Measurements from ENCODE around the gene C17orf50. TPM values are rescaled to one million over a fixed set of nuclear protein-coding genes. Genes with fewer than 3 reads are reported as not detected.

Gene C17orf50
- total and polyA plus RNA-seq, 5 donors from 2014 or later: not detected

- Histone ChIP-seq H3K27ac (ENCODE audit: insufficient read depth, low read length, poor library complexity, severe bottlenecking) (no peak overlapping the region), H3K4me1 (ENCODE audit: control insufficient read depth, insufficient read depth, low read length, poor library complexity, severe bottlenecking) (peaks cover 7% of the 10 kb centered on the region), H3K9me3 (ENCODE audit: control insufficient read depth in 2 of 2, low read length in 2 of 2) (no peaks in the 10 kb centered on the region), H3K4me3 (ENCODE audit: low read depth, low read length) (no peak overlapping the region), H3K36me3 (ENCODE audit: control insufficient read depth, insufficient read depth, low read length) (peaks cover 14% of the 10 kb centered on the region), H3K27me3 (ENCODE audit: control insufficient read depth, insufficient read depth, low read length) (no peaks in the 10 kb centered on the region)
- H3K27me3 Mint-ChIP-seq: peaks cover 19% of the 10 kb centered on the region
- peaks cover 7 to 28% (median 11%) of the 10 kb centered on the region in 4 donors for H3K4me1 Mint-ChIP-seq
- ATAC-seq (ENCODE audit: low read depth in 2 of 2): no peak
- peak overlapping the region; percentile 56 to 71 (median 67) for H3K27ac Mint-ChIP-seq
- DNase-seq: no peak
- H3K9me3 Mint-ChIP-seq: no peaks in the 10 kb centered on the region
- H3K36me3 Mint-ChIP-seq: peaks cover 26% of the 10 kb centered on the region
- peak overlapping the region in 3 of 4 donors; percentile 62 to 81 (median 62) for H3K4me3 Mint-ChIP-seq
These were observed 30.2 kb upstream of the C17orf50 start for GRCh38 chr17:35730400-35731005.

- peaks cover 7 to 28% (median 11%) of the 10 kb centered on the region in 4 donors for H3K4me1 Mint-ChIP-seq
- Histone ChIP-seq H3K27me3 (ENCODE audit: control insufficient read depth, insufficient read depth, low read length) (no peaks in the 10 kb centered on the region), H3K36me3 (ENCODE audit: control insufficient read depth, insufficient read depth, low read length) (peaks cover 9% of the 10 kb centered on the region), H3K9me3 (ENCODE audit: control insufficient read depth in 2 of 2, low read length in 2 of 2) (no peaks in the 10 kb centered on the region), H3K27ac (ENCODE audit: insufficient read depth, low read length, poor library complexity, severe bottlenecking) (no peak within 1 kb of the TSS), H3K4me3 (ENCODE audit: low read depth, low read length) (peak within 1 kb of the TSS; percentile 57), H3K4me1 (ENCODE audit: control insufficient read depth, insufficient read depth, low read length, poor library complexity, severe bottlenecking) (peaks cover 7% of the 10 kb centered on the region)
- H3K4me3 Mint-ChIP-seq: peak within 1 kb of the TSS; percentile 52 to 81 (median 72)
- peak; percentile 41 to 67 for ATAC-seq (ENCODE audit: low read depth in 2 of 2)
- peak in 1 of 3 donors; percentile 31 for DNase-seq
- H3K9me3 Mint-ChIP-seq: no peaks in the 10 kb centered on the region
- H3K27ac Mint-ChIP-seq: peak within 1 kb of the TSS; percentile 56 to 78 (median 67)
- H3K27me3 Mint-ChIP-seq: peaks cover 19% of the 10 kb centered on the region
- peaks cover 21% of the 10 kb centered on the region for H3K36me3 Mint-ChIP-seq
These were observed 29.3 kb upstream of the C17orf50 start, which contains the start of gene RASL10B for GRCh38 chr17:35731239-35731916. Gene RASL10B (plus strand): TSS chr17:35731639. CDS start chr17:35735185, 3,546 bp downstream.

GRCh38 chr17:35731917-35732805, 28.5 kb upstream of the C17orf50 start:
- DNase-seq (no peak), ATAC-seq (ENCODE audit: low read depth in 2 of 2) (no peak)
- peaks cover 21% of the 10 kb centered on the region for H3K27me3 Mint-ChIP-seq
- H3K4me3 Mint-ChIP-seq: peak overlapping the region in 3 of 4 donors; percentile 52 to 81 (median 78)
- Histone ChIP-seq H3K4me1 (ENCODE audit: control insufficient read depth, insufficient read depth, low read length, poor library complexity, severe bottlenecking) (peaks cover 7% of the 10 kb centered on the region), H3K9me3 (ENCODE audit: control insufficient read depth in 2 of 2, low read length in 2 of 2) (no peaks in the 10 kb centered on the region), H3K4me3 (ENCODE audit: low read depth, low read length) (no peak overlapping the region), H3K27ac (ENCODE audit: insufficient read depth, low read length, poor library complexity, severe bottlenecking) (no peak overlapping the region), H3K27me3 (ENCODE audit: control insufficient read depth, insufficient read depth, low read length) (no peaks in the 10 kb centered on the region), H3K36me3 (ENCODE audit: control insufficient read depth, insufficient read depth, low read length) (peaks cover 1% of the 10 kb centered on the region)
- H3K4me1 Mint-ChIP-seq: peaks cover 7 to 28% (median 11%) of the 10 kb centered on the region in 4 donors
- peak overlapping the region in 1 of 3 donors; percentile 78 for H3K27ac Mint-ChIP-seq
- no peaks in the 10 kb centered on the region for H3K9me3 Mint-ChIP-seq
- H3K36me3 Mint-ChIP-seq: peaks cover 19% of the 10 kb centered on the region

GRCh38 chr17:35732806-35733136, 27.9 kb upstream of the C17orf50 start:
- Histone ChIP-seq H3K36me3 (ENCODE audit: control insufficient read depth, insufficient read depth, low read length) (no peaks in the 10 kb centered on the region), H3K27ac (ENCODE audit: insufficient read depth, low read length, poor library complexity, severe bottlenecking) (no peak overlapping the region), H3K4me3 (ENCODE audit: low read depth, low read length) (no peak overlapping the region), H3K4me1 (ENCODE audit: control insufficient read depth, insufficient read depth, low read length, poor library complexity, severe bottlenecking) (peaks cover 7% of the 10 kb centered on the region), H3K9me3 (ENCODE audit: control insufficient read depth in 2 of 2, low read length in 2 of 2) (no peaks in the 10 kb centered on the region), H3K27me3 (ENCODE audit: control insufficient read depth, insufficient read depth, low read length) (no peaks in the 10 kb centered on the region)
- H3K4me3 Mint-ChIP-seq: peak overlapping the region in 3 of 4 donors; percentile 52 to 81 (median 78)
- H3K9me3 Mint-ChIP-seq: no peaks in the 10 kb centered on the region
- ATAC-seq (ENCODE audit: low read depth in 2 of 2): no peak
- peaks cover 13% of the 10 kb centered on the region for H3K36me3 Mint-ChIP-seq
- no peak for DNase-seq
- no peak overlapping the region for H3K27ac Mint-ChIP-seq
- H3K27me3 Mint-ChIP-seq: peaks cover 23% of the 10 kb centered on the region
- peaks cover 7 to 28% (median 11%) of the 10 kb centered on the region in 4 donors for H3K4me1 Mint-ChIP-seq

- Histone ChIP-seq H3K27me3 (ENCODE audit: control insufficient read depth, insufficient read depth, low read length) (no peaks in the 10 kb centered on the region), H3K27ac (ENCODE audit: insufficient read depth, low read length, poor library complexity, severe bottlenecking) (no peak overlapping the region), H3K4me1 (ENCODE audit: control insufficient read depth, insufficient read depth, low read length, poor library complexity, severe bottlenecking) (peaks cover 7% of the 10 kb centered on the region), H3K9me3 (ENCODE audit: control insufficient read depth in 2 of 2, low read length in 2 of 2) (no peaks in the 10 kb centered on the region), H3K4me3 (ENCODE audit: low read depth, low read length) (no peak overlapping the region), H3K36me3 (ENCODE audit: control insufficient read depth, insufficient read depth, low read length) (no peaks in the 10 kb centered on the region)
- ATAC-seq (ENCODE audit: low read depth in 2 of 2): no peak
- H3K27ac Mint-ChIP-seq: no peak overlapping the region
- H3K27me3 Mint-ChIP-seq: peaks cover 23% of the 10 kb centered on the region
- H3K36me3 Mint-ChIP-seq: peaks cover 7% of the 10 kb centered on the region
- H3K4me1 Mint-ChIP-seq: peaks cover 7 to 28% (median 11%) of the 10 kb centered on the region in 4 donors
- H3K9me3 Mint-ChIP-seq: no peaks in the 10 kb centered on the region
- H3K4me3 Mint-ChIP-seq: no peak overlapping the region
- DNase-seq: no peak
These were observed 27.3 kb upstream of the C17orf50 start for GRCh38 chr17:35733366-35733765.

- H3K27ac Mint-ChIP-seq: peak overlapping the region in 1 of 3 donors; percentile 21
- no peak overlapping the region for H3K4me3 ChIP-seq (ENCODE audit: low read depth, low read length)
- H3K36me3 Mint-ChIP-seq: no peaks in the 10 kb centered on the region
- H3K9me3 ChIP-seq (ENCODE audit: control insufficient read depth in 2 of 2, low read length in 2 of 2): no peaks in the 10 kb centered on the region
- H3K4me3 Mint-ChIP-seq: peak overlapping the region in 1 of 4 donors; percentile 11
- H3K36me3 ChIP-seq (ENCODE audit: control insufficient read depth, insufficient read depth, low read length): no peaks in the 10 kb centered on the region
- H3K27me3 Mint-ChIP-seq: peaks cover 24% of the 10 kb centered on the region
- peaks cover 7% of the 10 kb centered on the region for H3K4me1 ChIP-seq (ENCODE audit: control insufficient read depth, insufficient read depth, low read length, poor library complexity, severe bottlenecking)
- H3K27me3 ChIP-seq (ENCODE audit: control insufficient read depth, insufficient read depth, low read length): no peaks in the 10 kb centered on the region
- ATAC-seq (ENCODE audit: low read depth in 2 of 2) (no peak), DNase-seq (no peak)
- peaks cover 7 to 23% (median 10%) of the 10 kb centered on the region in 4 donors for H3K4me1 Mint-ChIP-seq
- H3K27ac ChIP-seq (ENCODE audit: insufficient read depth, low read length, poor library complexity, severe bottlenecking): no peak overlapping the region
- no peaks in the 10 kb centered on the region for H3K9me3 Mint-ChIP-seq
These were observed 26.3 kb upstream of the C17orf50 start for GRCh38 chr17:35734396-35734795.

GRCh38 chr17:35735036-35735805, 25.5 kb upstream of the C17orf50 start:
- ATAC-seq (ENCODE audit: low read depth in 2 of 2) (no peak), DNase-seq (no peak)
- Mint-ChIP-seq H3K27me3 (peaks cover 33% of the 10 kb centered on the region), H3K27ac (no peak overlapping the region), H3K4me3 (peak overlapping the region in 1 of 4 donors; percentile 32), H3K4me1 (peaks cover 7 to 19% (median 9%) of the 10 kb centered on the region in 4 donors), H3K36me3 (no peaks in the 10 kb centered on the region), H3K9me3 (no peaks in the 10 kb centered on the region)
- Histone ChIP-seq H3K9me3 (ENCODE audit: control insufficient read depth in 2 of 2, low read length in 2 of 2) (no peaks in the 10 kb centered on the region), H3K36me3 (ENCODE audit: control insufficient read depth, insufficient read depth, low read length) (no peaks in the 10 kb centered on the region), H3K4me1 (ENCODE audit: control insufficient read depth, insufficient read depth, low read length, poor library complexity, severe bottlenecking) (peaks cover 7% of the 10 kb centered on the region), H3K4me3 (ENCODE audit: low read depth, low read length) (no peak overlapping the region), H3K27ac (ENCODE audit: insufficient read depth, low read length, poor library complexity, severe bottlenecking) (no peak overlapping the region), H3K27me3 (ENCODE audit: control insufficient read depth, insufficient read depth, low read length) (no peaks in the 10 kb centered on the region)
